MM.1S (cell line): Measurements from ENCODE around the gene CD37.

Experiments used
- EZH2 ChIP-seq: fragments of 300-600 bp; sonication (generic); optimal IDR thresholded peaks from 2 replicates; pipeline ENCODE3; 2017; ENCODE audit warnings: low read depth, mild to moderate bottlenecking, antibody characterized with exemption, low read length, mixed read lengths
- EZH2phosphoT487 ChIP-seq: fragments of 300-600 bp; sonication (generic); IDR thresholded peaks from 2 replicates; pipeline ENCODE4 v1.6.1; 2018; ENCODE audit warnings: antibody characterized with exemption, low read length

- TF ChIP-seq EZH2phosphoT487: no peak
- TF ChIP-seq EZH2: no peak
Observed at GRCh38 chr19:49315111-49315510, 20.1 kb upstream of the CD37 start.
